Dermis lymphatic vessel endothelial cell (primary cell): ENCODE data around the gene CYP26B1. TPM values are rescaled to one million over a fixed set of nuclear protein-coding genes. Genes with fewer than 3 reads are reported as not detected.

Experiments used
- total RNA-seq: library from RNA; depleted of rRNA; stranded (reverse); fragments of >200 nt; gene quantifications from 2 replicates; pipeline ENCODE4 v1.2.1, GENCODE V29; 2014

CYP26B1 gene, protein sequence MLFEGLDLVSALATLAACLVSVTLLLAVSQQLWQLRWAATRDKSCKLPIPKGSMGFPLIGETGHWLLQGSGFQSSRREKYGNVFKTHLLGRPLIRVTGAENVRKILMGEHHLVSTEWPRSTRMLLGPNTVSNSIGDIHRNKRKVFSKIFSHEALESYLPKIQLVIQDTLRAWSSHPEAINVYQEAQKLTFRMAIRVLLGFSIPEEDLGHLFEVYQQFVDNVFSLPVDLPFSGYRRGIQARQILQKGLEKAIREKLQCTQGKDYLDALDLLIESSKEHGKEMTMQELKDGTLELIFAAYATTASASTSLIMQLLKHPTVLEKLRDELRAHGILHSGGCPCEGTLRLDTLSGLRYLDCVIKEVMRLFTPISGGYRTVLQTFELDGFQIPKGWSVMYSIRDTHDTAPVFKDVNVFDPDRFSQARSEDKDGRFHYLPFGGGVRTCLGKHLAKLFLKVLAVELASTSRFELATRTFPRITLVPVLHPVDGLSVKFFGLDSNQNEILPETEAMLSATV
- total RNA-seq: under 0.01 TPM in 1 of 2 replicates, not detected in the other

DNA sequence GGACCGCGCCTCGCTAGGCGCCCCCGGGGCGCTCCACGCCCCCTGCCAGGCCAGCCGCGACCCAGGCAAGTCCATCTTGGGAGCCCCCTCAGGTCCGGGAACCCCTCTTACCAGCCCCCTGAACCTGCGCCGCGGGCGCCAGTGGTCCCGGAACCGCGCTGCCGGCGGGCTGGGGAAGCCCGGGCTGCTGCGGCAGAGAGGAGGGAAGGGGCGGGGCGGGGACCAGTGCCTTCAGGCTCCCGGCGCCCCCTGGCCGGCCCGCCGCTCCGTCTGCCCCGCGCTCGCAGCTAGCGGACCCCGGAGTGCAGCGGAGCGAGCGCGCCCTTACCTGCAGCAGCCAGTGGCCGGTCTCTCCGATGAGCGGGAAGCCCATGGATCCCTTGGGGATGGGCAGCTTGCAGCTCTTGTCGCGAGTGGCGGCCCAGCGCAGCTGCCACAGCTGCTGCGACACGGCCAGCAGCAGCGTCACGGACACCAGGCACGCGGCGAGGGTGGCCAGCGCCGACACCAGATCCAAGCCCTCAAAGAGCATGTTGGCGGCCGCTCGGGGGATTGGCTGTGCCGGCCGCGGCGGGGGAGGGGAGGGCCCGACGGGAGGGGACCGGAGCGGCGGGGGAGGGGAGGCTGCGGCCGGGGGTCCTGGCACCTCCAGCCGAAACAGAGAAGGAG, at the start of gene CYP26B1:
TSS of gene CYP26B1 (minus strand) at position 560 of the 669 bp plus-strand sequence. CDS start at position 532, 28 bp downstream.

